Stimulated activated CD4-positive, alpha-beta T cell treated with anti-CD3 and anti-CD28 coated beads, TNF-alpha, amount 100 ng/mL, for 1 hour (primary cell): Measurements from ENCODE around the gene DIO3.

Source experiments
- DNase-seq, 3 donors: peaks; one replicate each; pipeline ENCODE4 v3.0.0-alpha.2; 2020; ENCODE audit warnings: low read depth in 3 of 3, low spot score in 1 of 3

DIO3 gene

GRCh38 chr14:101561145-101561896, at the start of gene DIO3:
Gene DIO3 (plus strand): TSS chr14:101561495.
- no peak for DNase-seq

GRCh38 chr14:101511620-101512375, 49.5 kb upstream of the DIO3 start:
- DNase-seq: no peak

GRCh38 chr14:101512376-101512695, 49.0 kb upstream of the DIO3 start:
- DNase-seq: no peak

GRCh38 chr14:101514136-101514535, 47.2 kb upstream of the DIO3 start:
- no peak for DNase-seq

GRCh38 chr14:101516401-101516800, 44.9 kb upstream of the DIO3 start:
- no peak for DNase-seq

GRCh38 chr14:101518611-101519473, 42.5 kb upstream of the DIO3 start:
- DNase-seq: no peak

- no peak for DNase-seq
These were observed 40.4 kb upstream of the DIO3 start for GRCh38 chr14:101520621-101521472.

GRCh38 chr14:101521473-101521915, 39.8 kb upstream of the DIO3 start:
- no peak for DNase-seq

GRCh38 chr14:101521978-101522377, 39.3 kb upstream of the DIO3 start:
- no peak for DNase-seq

GRCh38 chr14:101525640-101526527, 35.4 kb upstream of the DIO3 start:
- DNase-seq: no peak

- DNase-seq: no peak
These were observed 33.3 kb upstream of the DIO3 start for GRCh38 chr14:101527987-101528386.

GRCh38 chr14:101529079-101529478, 32.2 kb upstream of the DIO3 start:
- DNase-seq: no peak

- no peak for DNase-seq
These were observed 27.1 kb upstream of the DIO3 start for GRCh38 chr14:101534198-101534597.

GRCh38 chr14:101535232-101535631, 26.1 kb upstream of the DIO3 start:
- DNase-seq: no peak

GRCh38 chr14:101535701-101536207, 25.5 kb upstream of the DIO3 start:
- DNase-seq: no peak

GRCh38 chr14:101537286-101537685, 24.0 kb upstream of the DIO3 start:
- DNase-seq: no peak

- no peak for DNase-seq
These were observed 22.4 kb upstream of the DIO3 start for GRCh38 chr14:101538878-101539277.

- DNase-seq: no peak
These were observed 21.4 kb upstream of the DIO3 start for GRCh38 chr14:101539880-101540279.
